ENCODE data around the gene UBE2C. TPM values are rescaled to one million over a fixed set of nuclear protein-coding genes. Genes with fewer than 3 reads are reported as not detected.
A peak's percentile ranks its signal among the peaks of the same experiment; 100 is the strongest.

Gene UBE2C
- total and polyA plus RNA-seq, 7 donors = 3.3 to 90.3 (median 21.1) TPM; not detected in 3

GRCh38 chr20:45776931-45777330, 35.5 kb upstream of the UBE2C start:
- no peak for DNase-seq
- 83 to 90% methylated on average over 7 of the region's 7 CpGs for WGBS, 2 donors
- Histone ChIP-seq H3K4me1 (peaks cover 0 to 53% (median 49%) of the 10 kb centered on the region in 4 donors), H3K27ac (peak overlapping the region in 3 of 4 donors; percentile 89 to 94 (median 94)), H3K27me3 (no peaks in the 10 kb centered on the region), H3K4me3 (no peak overlapping the region), H3K36me3 (no peaks in the 10 kb centered on the region), H3K9me3 (no peaks in the 10 kb centered on the region)
- intact Hi-C loops (cut with DNase I) = no loop called here
- TF ChIP-seq POLR2AphosphoS5 (IDR thresholded peaks at IDR 0.05) (no peak), EP300 (IDR thresholded peaks at IDR 0.05) (no peak), CTCF (IDR thresholded peaks at IDR 0.05) (no peak), POLR2A (IDR thresholded peaks at IDR 0.05) (no peak)

GRCh38 chr20:45779011-45779915, 33.2 kb upstream of the UBE2C start:
- WGBS, 2 donors = 18 to 55% methylated on average over 8 of the region's 8 CpGs
- peaks cover 0 to 75% (median 71%) of the 10 kb centered on the region in 4 donors for H3K4me1 ChIP-seq
- intact Hi-C loops (cut with DNase I) = loop anchor here (1.0 kb wide), 2 partner anchors 330 to 421 kb away; no protein-coding TSS in a partner anchor
- no peaks in the 10 kb centered on the region for H3K27me3 ChIP-seq
- TF ChIP-seq POLR2A (IDR thresholded peaks at IDR 0.05) = no peak
- TF ChIP-seq EP300 (IDR thresholded peaks at IDR 0.05) = peak; percentile 53 to 96 (median 92)
- TF ChIP-seq POLR2AphosphoS5 (IDR thresholded peaks at IDR 0.05) = peak; percentile 87 to 96 (median 92)
- TF ChIP-seq CTCF (IDR thresholded peaks at IDR 0.05) = no peak
- H3K36me3 ChIP-seq = no peaks in the 10 kb centered on the region
- peak overlapping the region; percentile 89 to 94 (median 93) for H3K27ac ChIP-seq
- H3K9me3 ChIP-seq = no peaks in the 10 kb centered on the region
- peak; percentile 98 for DNase-seq
- H3K4me3 ChIP-seq = no peak overlapping the region

- no peaks in the 10 kb centered on the region for H3K27me3 ChIP-seq
- H3K27ac ChIP-seq = peak overlapping the region; percentile 89 to 94 (median 93)
- no peak for TF ChIP-seq EP300 (IDR thresholded peaks at IDR 0.05)
- no peak for TF ChIP-seq POLR2AphosphoS5 (IDR thresholded peaks at IDR 0.05)
- TF ChIP-seq CTCF (IDR thresholded peaks at IDR 0.05) = no peak
- TF ChIP-seq POLR2A (IDR thresholded peaks at IDR 0.05) = no peak
- H3K4me3 ChIP-seq = no peak overlapping the region
- no peaks in the 10 kb centered on the region for H3K9me3 ChIP-seq
- 82 to 89% methylated on average over 4 of the region's 4 CpGs for WGBS, 2 donors
- intact Hi-C loops (cut with DNase I) = loop anchor here (5.0 kb wide), 1 partner anchor 1593 kb away; the partner anchor contains the start of gene JPH2
- peaks cover 0 to 82% (median 75%) of the 10 kb centered on the region in 4 donors for H3K4me1 ChIP-seq
- DNase-seq = no peak
- H3K36me3 ChIP-seq = no peaks in the 10 kb centered on the region
Observed at GRCh38 chr20:45780159-45780558, 32.3 kb upstream of the UBE2C start.

GRCh38 chr20:45781391-45781931, 31.0 kb upstream of the UBE2C start:
- peaks cover 0 to 82% (median 73%) of the 10 kb centered on the region in 4 donors for H3K4me1 ChIP-seq
- no peaks in the 10 kb centered on the region for H3K27me3 ChIP-seq
- peak; percentile 15 to 90 (median 60) for TF ChIP-seq EP300 (IDR thresholded peaks at IDR 0.05)
- TF ChIP-seq CTCF (IDR thresholded peaks at IDR 0.05) = no peak
- peak; percentile 60 to 88 (median 80) for TF ChIP-seq POLR2AphosphoS5 (IDR thresholded peaks at IDR 0.05)
- H3K4me3 ChIP-seq = no peak overlapping the region
- no peaks in the 10 kb centered on the region for H3K36me3 ChIP-seq
- 15 to 52% methylated on average over 4 of the region's 4 CpGs for WGBS, 2 donors
- intact Hi-C loops (cut with DNase I) = loop anchor here (5.0 kb wide), 1 partner anchor 1594 kb away; the partner anchor contains the start of gene JPH2
- H3K9me3 ChIP-seq = no peaks in the 10 kb centered on the region
- no peak for DNase-seq
- H3K27ac ChIP-seq = peak overlapping the region; percentile 89 to 94 (median 93)
